K562 (cell line): ENCODE results near the gene CFP. TPM values are rescaled to one million over a fixed set of nuclear protein-coding genes. Genes with fewer than 3 reads are reported as not detected.

Experiments used
- CREBBP ChIP-seq: IDR thresholded peaks from one replicate; pipeline ENCODE4 v1.6.1; 2012; ENCODE audit warnings: low read depth, mild to moderate bottlenecking, control low read depth, inconsistent platforms, low read length
- E2F3 ChIP-seq: fragments of 250-450 bp; sonication (Bioruptor Pico); IDR thresholded peaks from 2 replicates; pipeline ENCODE4 v1.4.0; 2020; ENCODE audit warnings: mild to moderate bottlenecking
- FOS ChIP-seq: IDR thresholded peaks from 3 replicates; pipeline ENCODE4 v1.6.1; 2011; ENCODE audit not compliant: insufficient read length; ENCODE audit errors: extremely low read depth
- HSF4 ChIP-seq: fragments of 250-450 bp; sonication (Bioruptor Pico); IDR thresholded peaks from 2 replicates; pipeline ENCODE4 v2.1.2; 2022; ENCODE audit warnings: mild to moderate bottlenecking, moderate library complexity, borderline replicate concordance
- MBD2 ChIP-seq: sonication (generic); IDR thresholded peaks from 2 replicates; pipeline ENCODE4 v1.6.1; 2016; ENCODE audit warnings: low read depth, borderline replicate concordance
- MYBL2 ChIP-seq, 2 experiments: fragments of 450-650 bp in 1 of 2; sonication (generic) in 1 of 2; formaldehyde crosslinking in 1 of 2; IDR thresholded peaks; 2 replicates each; pipeline versions ENCODE4 v1.6.1 to v1.8.1; 2017 to 2022; ENCODE audit warnings: borderline replicate concordance in 1 of 2, inconsistent platforms in 1 of 2, low read depth in 1 of 2, mild to moderate bottlenecking in 1 of 2, missing genetic modification reagents in 1 of 2, moderate library complexity in 1 of 2
- MYC ChIP-seq, 2 experiments: fragments of 250-450 bp in 1 of 2; sonication (Bioruptor Pico) in 1 of 2; IDR thresholded peaks; 2 replicates each; pipeline versions ENCODE4 v1.5.1 to v1.6.1; 2012 to 2021; ENCODE audit warnings: low read depth in 2 of 2, borderline replicate concordance in 1 of 2, improper control_type of control experiment in 1 of 2, low read length in 1 of 2, mild to moderate bottlenecking in 1 of 2, moderate library complexity in 1 of 2
- NR1H2 ChIP-seq: sonication (generic); formaldehyde crosslinking; IDR thresholded peaks from 2 replicates; pipeline ENCODE4 v1.4.0; 2020; ENCODE audit warnings: mild to moderate bottlenecking, missing genetic modification reagents
- NR2C2 ChIP-seq, 2 experiments: fragments of 200-800 bp in 1 of 2; sonication (Bioruptor generic) in 1 of 2; sonication (generic) in 1 of 2; formaldehyde crosslinking in 1 of 2; IDR thresholded peaks; 2 replicates each; pipeline versions ENCODE4 v1.6.1 to v1.8.0; 2016 to 2022; ENCODE audit warnings: mild to moderate bottlenecking in 1 of 2, missing compliant biosample characterization in 1 of 2, missing genetic modification characterization in 1 of 2, missing genetic modification reagents in 1 of 2
- SAFB ChIP-seq: fragments of 200-400 bp; formaldehyde crosslinking; IDR thresholded peaks from 2 replicates; pipeline ENCODE4 v1.6.1; 2017; ENCODE audit warnings: low read depth, low read length, borderline replicate concordance
- SPI1 ChIP-seq: IDR thresholded peaks from 2 replicates; pipeline ENCODE4 v1.6.1; 2011; ENCODE audit warnings: low read depth, low read length, control low read depth, borderline replicate concordance
- TAF7 ChIP-seq: fragments of 450-650 bp; IDR thresholded peaks from 2 replicates; pipeline ENCODE4 v1.6.1; 2016; ENCODE audit warnings: missing genetic modification characterization, missing compliant biosample characterization
- TCF15 ChIP-seq: fragments of 250-450 bp; sonication (Bioruptor Pico); IDR thresholded peaks from 2 replicates; pipeline ENCODE4 v1.8.0; 2022; ENCODE audit warnings: moderate library complexity, mild to moderate bottlenecking, inconsistent platforms
- ZNF384 ChIP-seq: IDR thresholded peaks from 2 replicates; pipeline ENCODE4 v1.6.1; 2012; ENCODE audit warnings: low read depth, low read length, improper control_type of control experiment
- ZNF707 ChIP-seq: fragments of 250-450 bp; sonication (Bioruptor Pico); conservative IDR thresholded peaks from 2 replicates; pipeline ENCODE4 v1.8.0; 2022; ENCODE audit warnings: inconsistent platforms, mild to moderate bottlenecking, moderate library complexity
- ZNF830 ChIP-seq: fragments of 250-450 bp; sonication (Bioruptor Pico); IDR thresholded peaks from 2 replicates; pipeline ENCODE4 v1.5.0; 2021; ENCODE audit warnings: mild to moderate bottlenecking
- polyA plus RNA-seq, 8 experiments: library from polyadenylated mRNA; depleted of rRNA in 4 of 8; stranded (reverse) in 5 of 8; unstranded in 3 of 8; fragments of >200 nt; fragmentation: Nextera tagmentation in 2 of 8; fragmentation: Illumina TruSeq in 1 of 8; extraction: Ambion mirVana in 2 of 8; extraction: Trizol in 1 of 8; gene quantifications; 2 replicates each; pipeline versions ENCODE4 v1.2.1 to v1.2.3, GENCODE V29; 2011 to 2014; ENCODE audit warnings: inconsistent platforms in 1 of 8, missing spikeins in 1 of 8
- total RNA-seq, 7 experiments: library from RNA; depleted of rRNA in 6 of 7; stranded (reverse); fragments of >200 nt in 6 of 7; fragmentation: Illumina TruSeq in 2 of 7; extraction: Trizol in 2 of 7; gene quantifications; 2 replicates each; pipeline versions ENCODE4 v1.2.1 to v1.2.3, GENCODE V29; 2011 to 2021; ENCODE audit warnings: low replicate concordance in 1 of 7
- TF ChIP-seq, protein P1 (sequence below): sonication (generic); formaldehyde crosslinking; IDR thresholded peaks from 2 replicates; pipeline ENCODE4 v1.8.1; 2022; ENCODE audit warnings: missing genetic modification reagents
- TF ChIP-seq, protein P2 (sequence below): sonication (generic); formaldehyde crosslinking; IDR thresholded peaks from 2 replicates; pipeline ENCODE4 v1.9.0; 2022; ENCODE audit warnings: mild to moderate bottlenecking, missing genetic modification reagents
- TF ChIP-seq, protein P3 (sequence below): sonication (generic); formaldehyde crosslinking; IDR thresholded peaks from 2 replicates; pipeline ENCODE4 v1.9.0; 2022; ENCODE audit warnings: mild to moderate bottlenecking, missing genetic modification reagents
- TF ChIP-seq, protein P4 (sequence below), 2 experiments: fragments of 150-350 bp in 1 of 2; IDR thresholded peaks; 2 replicates each; pipeline ENCODE4 v1.6.1; 2012 to 2016; ENCODE audit warnings: low read depth in 2 of 2, low read length in 2 of 2, mild to moderate bottlenecking in 1 of 2, moderate library complexity in 1 of 2

Gene CFP
- total and polyA plus RNA-seq, 9 of the 15 experiments (the other 6 are each of a cell fraction or from before 2014, with no cell fraction given): 0.18 to 2.0 (median 0.55) TPM

GRCh38 chrX:47662144-47662657 lies 32.5 kb upstream of the CFP start (continued):
- TF ChIP-seq MYC (IDR thresholded peaks at IDR 0.05; ENCODE audit: low read depth, low read length): peak; percentile 86
- TF ChIP-seq MYC (CRISPR knock-in tag; IDR thresholded peaks at IDR 0.05; ENCODE audit: borderline replicate concordance, low read depth): no peak
- TF ChIP-seq NR2C2 (CRISPR knock-in tag; IDR thresholded peaks at IDR 0.05): no peak
- TF ChIP-seq NR2C2 (tag; IDR thresholded peaks at IDR 0.05): peak; percentile 31; the same call in 1 of the 2 replicates
- no peak for TF ChIP-seq ZNF830 (CRISPR knock-in tag)
- TF ChIP-seq, protein P1, sequence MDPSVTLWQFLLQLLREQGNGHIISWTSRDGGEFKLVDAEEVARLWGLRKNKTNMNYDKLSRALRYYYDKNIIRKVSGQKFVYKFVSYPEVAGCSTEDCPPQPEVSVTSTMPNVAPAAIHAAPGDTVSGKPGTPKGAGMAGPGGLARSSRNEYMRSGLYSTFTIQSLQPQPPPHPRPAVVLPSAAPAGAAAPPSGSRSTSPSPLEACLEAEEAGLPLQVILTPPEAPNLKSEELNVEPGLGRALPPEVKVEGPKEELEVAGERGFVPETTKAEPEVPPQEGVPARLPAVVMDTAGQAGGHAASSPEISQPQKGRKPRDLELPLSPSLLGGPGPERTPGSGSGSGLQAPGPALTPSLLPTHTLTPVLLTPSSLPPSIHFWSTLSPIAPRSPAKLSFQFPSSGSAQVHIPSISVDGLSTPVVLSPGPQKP (CRISPR knock-in tag): no peak
- TF ChIP-seq NR1H2 (CRISPR knock-in tag): no peak
- no peak for TF ChIP-seq CREBBP
- TF ChIP-seq HSF4 (CRISPR knock-in tag): no peak
- no peak for TF ChIP-seq E2F3 (CRISPR knock-in tag)
- TF ChIP-seq, protein P2, sequence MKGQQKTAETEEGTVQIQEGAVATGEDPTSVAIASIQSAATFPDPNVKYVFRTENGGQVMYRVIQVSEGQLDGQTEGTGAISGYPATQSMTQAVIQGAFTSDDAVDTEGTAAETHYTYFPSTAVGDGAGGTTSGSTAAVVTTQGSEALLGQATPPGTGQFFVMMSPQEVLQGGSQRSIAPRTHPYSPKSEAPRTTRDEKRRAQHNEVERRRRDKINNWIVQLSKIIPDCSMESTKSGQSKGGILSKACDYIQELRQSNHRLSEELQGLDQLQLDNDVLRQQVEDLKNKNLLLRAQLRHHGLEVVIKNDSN (CRISPR knock-in tag): no peak
- no peak for TF ChIP-seq MYBL2 (IDR thresholded peaks at IDR 0.05; ENCODE audit: low read depth)
- TF ChIP-seq MYBL2 (CRISPR knock-in tag; IDR thresholded peaks at IDR 0.05; ENCODE audit: borderline replicate concordance): no peak
- peak; percentile 49 for TF ChIP-seq SPI1
- TF ChIP-seq ZNF707: no peak
- no peak for TF ChIP-seq MBD2
- no peak for TF ChIP-seq SAFB
- TF ChIP-seq, protein P3, sequence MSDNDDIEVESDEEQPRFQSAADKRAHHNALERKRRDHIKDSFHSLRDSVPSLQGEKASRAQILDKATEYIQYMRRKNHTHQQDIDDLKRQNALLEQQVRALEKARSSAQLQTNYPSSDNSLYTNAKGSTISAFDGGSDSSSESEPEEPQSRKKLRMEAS (CRISPR knock-in tag): peak; percentile 55; the same call in 1 of the 2 replicates
- TF ChIP-seq TCF15 (CRISPR knock-in tag): no peak
- peak; percentile 52 for TF ChIP-seq FOS
- TF ChIP-seq, protein P4, sequence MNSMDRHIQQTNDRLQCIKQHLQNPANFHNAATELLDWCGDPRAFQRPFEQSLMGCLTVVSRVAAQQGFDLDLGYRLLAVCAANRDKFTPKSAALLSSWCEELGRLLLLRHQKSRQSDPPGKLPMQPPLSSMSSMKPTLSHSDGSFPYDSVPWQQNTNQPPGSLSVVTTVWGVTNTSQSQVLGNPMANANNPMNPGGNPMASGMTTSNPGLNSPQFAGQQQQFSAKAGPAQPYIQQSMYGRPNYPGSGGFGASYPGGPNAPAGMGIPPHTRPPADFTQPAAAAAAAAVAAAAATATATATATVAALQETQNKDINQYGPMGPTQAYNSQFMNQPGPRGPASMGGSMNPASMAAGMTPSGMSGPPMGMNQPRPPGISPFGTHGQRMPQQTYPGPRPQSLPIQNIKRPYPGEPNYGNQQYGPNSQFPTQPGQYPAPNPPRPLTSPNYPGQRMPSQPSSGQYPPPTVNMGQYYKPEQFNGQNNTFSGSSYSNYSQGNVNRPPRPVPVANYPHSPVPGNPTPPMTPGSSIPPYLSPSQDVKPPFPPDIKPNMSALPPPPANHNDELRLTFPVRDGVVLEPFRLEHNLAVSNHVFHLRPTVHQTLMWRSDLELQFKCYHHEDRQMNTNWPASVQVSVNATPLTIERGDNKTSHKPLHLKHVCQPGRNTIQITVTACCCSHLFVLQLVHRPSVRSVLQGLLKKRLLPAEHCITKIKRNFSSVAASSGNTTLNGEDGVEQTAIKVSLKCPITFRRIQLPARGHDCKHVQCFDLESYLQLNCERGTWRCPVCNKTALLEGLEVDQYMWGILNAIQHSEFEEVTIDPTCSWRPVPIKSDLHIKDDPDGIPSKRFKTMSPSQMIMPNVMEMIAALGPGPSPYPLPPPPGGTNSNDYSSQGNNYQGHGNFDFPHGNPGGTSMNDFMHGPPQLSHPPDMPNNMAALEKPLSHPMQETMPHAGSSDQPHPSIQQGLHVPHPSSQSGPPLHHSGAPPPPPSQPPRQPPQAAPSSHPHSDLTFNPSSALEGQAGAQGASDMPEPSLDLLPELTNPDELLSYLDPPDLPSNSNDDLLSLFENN (IDR thresholded peaks at IDR 0.05; ENCODE audit: low read depth in 2 of 2, low read length in 2 of 2): 0 out of 4 replicates have a peak, but pooled peaks of 1 of the 2 experiments have one; percentile 33
- no peak for TF ChIP-seq TAF7 (tag)
- TF ChIP-seq ZNF384: 0 out of 2 replicates have a peak, but pooled peaks have one; percentile 44
